Stimulated activated CD8-positive, alpha-beta memory T cell treated with anti-CD3 and anti-CD28 coated beads, Interleukin-4, amount 100 ng/mL, for 1 hour (primary cell): ENCODE data around the gene APBB1IP.
"Not testable (repeated sequence)": the region's sequence is repeated elsewhere in the genome, so short reads cannot be mapped to it uniquely, and the experiment has no call there.

Experiments
- DNase-seq, 2 donors: peaks; one replicate each; pipeline ENCODE4 v3.0.0-alpha.2; 2020; ENCODE audit warnings: low read depth in 2 of 2, low spot score in 1 of 2

APBB1IP gene

GRCh38 chr10:26437637-26438461 is at the start of gene APBB1IP:
APBB1IP (plus strand) TSS chr10:26438341; CDS start chr10:26492327, 53,986 bp downstream.
- peak; percentile 30 to 32 for DNase-seq

- DNase-seq = no peak
Measured at GRCh38 chr10:26389533-26389932, 48.6 kb upstream of the APBB1IP start.

- DNase-seq = no peak
Measured at GRCh38 chr10:26391701-26392695, 46.1 kb upstream of the APBB1IP start.

- DNase-seq = not testable (repeated sequence)
Measured at GRCh38 chr10:26398353-26398752, 39.8 kb upstream of the APBB1IP start.

GRCh38 chr10:26407406-26407969 is 30.7 kb upstream of the APBB1IP start:
- no peak for DNase-seq

- DNase-seq = no peak
Measured at GRCh38 chr10:26408858-26409494, 29.2 kb upstream of the APBB1IP start.

GRCh38 chr10:26410356-26410755 is 27.8 kb upstream of the APBB1IP start:
- no peak for DNase-seq

- DNase-seq = no peak
Measured at GRCh38 chr10:26412932-26413331, 25.2 kb upstream of the APBB1IP start.

- no peak for DNase-seq
Measured at GRCh38 chr10:26413375-26413774, 24.8 kb upstream of the APBB1IP start.

GRCh38 chr10:26417136-26417535 is 21.0 kb upstream of the APBB1IP start:
- no peak for DNase-seq

GRCh38 chr10:26422977-26423376 is 15.2 kb upstream of the APBB1IP start:
- no peak for DNase-seq

GRCh38 chr10:26423722-26424121 is 14.4 kb upstream of the APBB1IP start:
- DNase-seq = no peak

GRCh38 chr10:26430641-26431163 is 7.4 kb upstream of the APBB1IP start:
- no peak for DNase-seq

GRCh38 chr10:26432938-26433337 is 5.2 kb upstream of the APBB1IP start:
- no peak for DNase-seq

GRCh38 chr10:26435852-26436251 is 2.3 kb upstream of the APBB1IP start:
- DNase-seq = no peak

- no peak for DNase-seq
Measured at GRCh38 chr10:26436848-26437247, 1.3 kb upstream of the APBB1IP start.

GRCh38 chr10:26438534-26439341 is 597 bp downstream of the APBB1IP start:
- peak in 1 of 2 donors; percentile 56 for DNase-seq

GRCh38 chr10:26439406-26440087 is 1.4 kb downstream of the APBB1IP start:
- no peak for DNase-seq

GRCh38 chr10:26440088-26440470 is 1.9 kb downstream of the APBB1IP start:
- DNase-seq = no peak
